HG03575 (cell line): Measurements from ENCODE around the gene CILP.

Source experiments
- ATAC-seq: cut with Tn5 transposase; IDR thresholded peaks from one replicate; pipeline ENCODE4 v1.9.1; 2021; ENCODE audit not compliant: unreplicated experiment, insufficient number of reproducible peaks, low FRiP score; ENCODE audit errors: extremely low read depth

Gene CILP

DNA sequence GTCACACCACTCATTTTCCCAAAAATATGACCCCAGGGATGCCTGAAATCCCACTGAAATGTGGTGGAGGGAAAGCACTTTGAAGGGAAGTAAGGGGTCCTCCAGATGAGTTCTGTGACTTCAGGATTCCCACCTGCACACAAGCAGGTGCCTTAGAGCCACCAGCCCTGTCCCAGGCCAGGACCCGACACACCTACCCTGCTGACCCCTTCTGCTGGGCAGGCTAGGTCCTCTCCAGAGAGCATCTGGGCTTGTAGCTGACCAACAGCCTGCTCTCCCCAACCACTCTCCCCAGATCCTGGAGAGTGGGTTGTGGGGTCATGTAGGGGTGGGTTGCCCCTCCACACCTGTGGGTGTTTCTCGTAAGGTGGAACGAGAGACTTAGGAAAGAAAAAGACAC lies 14.9 kb upstream of the CILP start:
- no peak for ATAC-seq

DNA sequence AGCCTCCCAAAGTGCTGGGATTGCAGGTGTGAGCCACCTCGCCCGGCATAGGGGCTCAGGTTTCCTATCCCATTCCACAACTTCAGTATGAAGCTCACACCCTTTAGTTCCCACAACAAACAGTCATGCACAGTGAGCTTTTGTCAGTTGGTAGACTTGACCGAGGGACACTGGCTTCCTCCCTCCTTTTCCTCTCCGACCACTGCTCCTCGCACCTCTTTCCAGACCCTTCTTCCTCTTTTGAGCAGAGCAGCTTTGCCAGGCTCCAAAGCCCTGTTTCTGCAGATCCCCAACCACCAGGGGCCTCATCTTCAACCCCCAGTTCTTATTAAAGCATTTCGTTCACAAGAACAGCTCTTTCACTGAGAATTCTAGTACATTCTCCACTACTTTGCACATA lies 12.7 kb upstream of the CILP start:
- ATAC-seq, result no peak

DNA sequence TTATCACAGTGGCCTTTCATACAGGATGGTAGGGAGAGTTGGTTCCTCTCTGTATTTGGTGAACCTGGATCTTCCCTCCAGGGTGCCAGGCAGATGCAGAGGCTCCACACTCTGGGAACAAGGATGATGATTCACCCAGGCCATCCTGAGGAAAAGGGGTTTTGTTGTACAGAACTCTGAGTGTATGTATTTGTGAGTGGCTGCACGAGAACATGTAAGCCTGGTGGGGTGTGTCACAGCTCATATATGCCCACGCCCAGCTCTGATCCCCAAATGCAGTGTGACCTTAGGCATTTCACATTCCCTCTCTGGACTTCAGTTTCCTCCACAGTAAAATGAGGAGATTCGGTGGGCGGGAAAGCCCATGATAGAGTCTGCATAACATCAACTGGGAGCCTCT lies 11.6 kb upstream of the CILP start:
- ATAC-seq, result no peak

DNA sequence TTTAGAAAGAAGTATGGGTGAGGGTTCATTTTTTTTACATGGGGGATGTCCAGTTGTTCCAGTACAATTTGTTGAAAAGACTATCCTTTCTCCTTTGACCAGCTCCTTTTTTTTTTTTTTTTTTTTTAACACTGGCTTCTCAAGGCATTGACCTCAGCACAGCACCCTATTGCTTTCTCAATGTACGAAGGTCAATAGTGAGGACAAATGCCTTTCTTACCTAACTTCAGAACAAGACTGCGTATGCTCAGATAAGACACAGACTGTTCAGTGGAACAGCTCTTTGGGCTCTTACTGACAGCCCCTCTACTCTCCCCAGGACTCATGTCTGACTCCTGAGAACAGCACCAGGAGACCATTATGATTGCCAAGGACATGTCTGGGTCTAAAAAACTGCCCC lies 10.4 kb upstream of the CILP start:
- ATAC-seq, result no peak

DNA sequence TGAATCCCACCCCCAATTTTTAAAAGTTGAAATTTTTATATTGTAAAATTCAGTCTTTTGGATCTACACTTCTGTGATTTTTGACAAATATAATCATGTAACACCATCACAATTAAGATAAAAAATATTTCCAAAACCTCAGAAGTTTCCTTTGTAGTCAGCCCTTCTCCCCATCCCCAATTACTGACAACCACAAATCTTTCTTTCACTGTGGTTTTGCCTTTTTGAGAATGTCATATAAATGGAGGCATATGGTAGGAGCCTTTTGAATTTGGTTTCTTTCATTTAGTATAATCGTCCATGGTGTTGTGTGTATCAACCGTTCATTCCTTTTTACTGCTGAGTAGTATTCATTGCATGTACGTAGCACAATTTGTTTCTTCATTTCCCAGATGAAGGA lies 7.9 kb upstream of the CILP start:
- ATAC-seq, result no peak

DNA sequence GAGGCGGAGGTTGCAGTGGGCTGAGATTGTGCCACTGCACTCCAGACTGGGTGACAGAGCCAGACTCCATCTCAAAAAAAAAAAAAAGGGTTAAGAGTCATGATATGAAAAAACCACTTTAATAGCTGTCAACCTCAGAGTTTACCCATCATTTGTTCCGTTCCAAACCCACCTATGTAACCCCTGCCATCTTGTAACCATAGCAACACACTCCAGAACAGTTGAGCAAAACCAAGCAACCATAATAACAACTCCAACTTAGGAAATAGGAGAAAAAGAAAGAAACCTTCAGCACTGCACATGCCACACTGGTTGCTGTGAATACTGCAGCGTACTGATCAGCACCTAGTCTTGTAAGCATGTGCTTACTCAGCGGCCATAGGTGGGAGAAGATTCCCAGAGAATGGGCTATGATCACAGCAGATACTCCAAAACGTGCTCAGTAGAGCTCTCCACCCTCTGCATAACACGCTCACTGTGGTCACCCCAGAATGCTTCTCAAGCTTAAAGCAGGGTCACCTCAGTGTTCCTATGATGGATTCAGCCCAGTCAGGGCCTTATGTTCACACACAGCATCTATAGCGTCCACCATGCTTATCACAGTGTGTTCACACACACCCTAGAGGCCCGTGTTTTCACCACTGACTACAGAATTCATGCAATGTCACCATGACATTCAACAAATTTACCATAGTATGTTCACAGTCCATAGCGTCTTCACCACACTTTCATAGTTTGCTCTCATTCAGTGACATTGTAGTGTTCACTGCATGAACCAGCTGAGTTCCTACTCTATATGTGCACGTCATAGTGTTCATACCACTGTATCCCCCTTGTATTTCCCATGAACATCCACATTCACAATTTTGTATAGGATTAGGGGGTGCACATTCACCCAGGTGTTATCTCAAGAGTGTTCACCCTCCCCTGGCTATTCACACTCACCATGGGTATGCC lies 6.5 kb upstream of the CILP start:
- no peak for ATAC-seq

DNA sequence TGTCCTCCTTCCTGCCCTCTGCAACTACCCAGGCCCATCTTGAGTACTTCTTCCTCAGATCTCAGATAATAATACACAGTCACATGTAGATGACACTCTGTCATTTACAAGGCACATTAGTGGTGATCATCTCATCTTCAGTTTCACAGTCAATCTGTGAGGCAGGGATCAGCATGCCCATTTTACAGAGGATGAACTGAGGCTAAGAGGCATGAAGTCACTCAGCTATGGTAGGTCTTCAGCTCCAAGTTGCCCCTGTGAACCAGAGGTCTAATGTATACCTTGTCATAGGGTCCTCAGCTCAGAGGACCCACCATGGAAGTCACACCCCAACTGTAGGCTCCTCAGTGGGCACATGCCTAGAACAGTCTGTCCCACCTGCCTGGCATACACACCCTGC lies 4.2 kb upstream of the CILP start:
- ATAC-seq, result no peak

DNA sequence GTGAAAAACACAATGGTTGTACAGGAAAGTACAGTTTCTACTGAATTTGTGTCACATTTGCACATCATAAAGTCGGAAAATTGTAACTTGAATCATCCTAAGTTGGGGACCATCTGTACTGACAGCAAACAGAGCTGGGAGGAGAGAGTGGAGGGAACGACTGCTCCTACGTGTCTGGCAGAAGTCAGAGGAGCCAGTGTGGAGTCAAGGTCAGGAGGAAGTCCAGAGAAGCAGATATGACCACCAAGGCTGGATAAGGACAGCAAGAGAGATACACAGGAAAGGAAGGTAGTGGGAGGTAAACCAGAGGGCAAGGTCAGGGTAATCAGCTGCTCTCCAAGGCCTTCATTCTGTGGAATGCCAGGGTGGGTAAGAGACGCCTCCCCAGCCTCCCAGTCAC lies 2.7 kb upstream of the CILP start:
- ATAC-seq, result no peak

DNA sequence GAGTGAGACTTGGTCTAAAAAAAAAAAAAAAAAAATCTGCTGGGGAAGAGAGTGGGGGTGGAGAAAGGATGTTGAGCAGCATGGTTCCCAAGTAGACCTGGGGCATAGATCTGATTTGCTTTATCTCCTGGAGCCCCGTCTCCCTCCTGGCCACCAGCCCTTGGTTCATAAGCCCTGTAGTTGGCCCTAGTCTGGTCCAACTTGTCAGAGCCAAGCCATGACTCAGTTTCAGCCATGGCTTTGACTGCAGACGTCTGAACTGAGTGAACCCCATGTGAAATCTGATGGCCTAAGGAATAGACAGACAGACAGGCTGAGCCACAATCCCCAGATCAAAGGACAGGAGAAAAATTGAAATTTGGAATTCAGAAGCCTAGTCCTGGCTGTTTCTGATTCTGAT lies 2.0 kb upstream of the CILP start:
- no peak for ATAC-seq

DNA sequence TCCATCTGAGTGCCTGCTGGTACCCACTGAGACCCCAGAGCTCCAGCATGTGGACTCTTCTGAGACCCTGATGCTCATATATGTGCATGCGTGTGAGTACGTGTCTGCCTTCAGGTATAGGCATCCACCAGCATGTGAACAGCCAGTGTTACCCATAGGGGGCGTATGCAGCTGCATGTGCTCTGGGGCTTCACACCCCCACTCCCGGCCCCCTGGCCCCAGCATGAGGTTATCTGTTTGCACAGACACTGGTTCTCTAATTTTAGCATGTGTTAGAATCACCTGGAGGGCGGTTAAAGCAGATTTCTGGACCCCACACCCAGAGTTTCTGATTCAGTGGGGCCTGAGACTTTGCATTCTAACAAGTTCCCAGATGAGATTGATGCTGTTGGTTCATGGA lies 824 bp upstream of the CILP start:
- no peak for ATAC-seq

DNA sequence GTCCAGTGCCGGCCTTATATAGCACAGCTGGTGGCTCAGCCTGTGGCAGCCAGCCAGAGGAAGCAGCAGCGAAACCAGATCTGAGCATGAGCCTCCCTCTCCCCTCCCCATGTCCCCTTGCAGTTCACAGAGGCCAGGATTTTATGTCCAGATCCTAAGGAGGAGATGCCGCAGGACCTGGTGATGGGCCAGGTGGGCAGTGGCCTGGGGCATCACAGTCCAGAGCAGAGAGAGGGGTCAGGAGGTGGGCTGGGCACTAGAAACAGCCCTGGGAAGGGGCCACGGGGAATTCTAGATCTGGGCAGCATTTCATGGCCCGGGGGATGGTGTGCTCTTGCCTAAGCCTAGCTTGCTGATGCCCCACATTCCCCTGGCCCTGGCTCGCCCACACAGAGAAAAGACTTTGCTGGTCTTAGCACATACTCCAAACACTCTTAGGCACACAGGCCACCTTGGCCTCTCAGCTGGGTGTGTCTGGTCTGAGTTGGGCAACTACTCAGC lies 259 bp upstream of the CILP start:
- no peak for ATAC-seq

DNA sequence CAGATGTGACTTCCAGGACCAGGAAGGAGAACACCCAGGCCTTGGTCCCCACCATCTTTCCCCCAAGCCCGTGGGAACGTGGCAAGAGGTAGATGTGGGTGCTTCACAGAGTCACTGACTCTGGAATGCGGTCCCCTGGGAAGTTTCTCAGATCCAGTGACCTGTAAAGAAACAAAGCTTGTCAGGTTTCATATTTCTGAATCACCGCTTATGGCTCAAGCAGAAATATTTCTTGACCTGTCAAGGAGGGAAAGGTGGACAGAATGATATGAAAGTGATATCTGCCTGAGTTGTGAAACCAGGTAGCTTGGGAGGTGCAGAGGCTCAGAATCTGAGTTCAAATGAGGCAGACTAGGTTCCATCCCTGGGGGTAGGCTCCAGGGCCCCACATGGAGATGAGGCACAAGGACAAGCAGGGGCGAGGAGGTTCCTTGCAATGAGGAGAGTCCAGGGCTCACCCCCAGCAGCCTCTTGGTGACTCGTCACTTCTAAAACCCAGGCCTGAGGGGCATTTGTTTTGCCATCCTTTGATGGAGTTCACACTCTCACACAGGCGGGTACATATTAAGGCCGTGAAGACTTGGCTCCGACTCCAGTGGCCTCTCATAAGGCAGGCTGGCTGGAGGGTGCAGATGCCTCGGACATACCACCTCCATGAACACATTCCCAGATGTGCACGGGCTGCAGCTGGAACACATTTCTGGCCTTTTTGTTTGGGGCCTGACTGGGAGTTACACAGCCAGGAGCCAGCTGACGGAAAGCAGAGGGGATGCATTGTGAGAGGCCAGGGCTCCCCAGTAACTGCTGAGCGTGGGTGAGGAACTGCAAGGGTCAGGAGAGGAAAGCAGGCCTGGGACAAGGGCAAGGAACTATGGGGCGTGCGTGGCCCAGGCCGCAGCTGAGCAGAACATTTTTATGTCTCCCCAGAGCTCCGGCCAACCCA lies 1.3 kb downstream of the CILP start:
- ATAC-seq, result no peak

DNA sequence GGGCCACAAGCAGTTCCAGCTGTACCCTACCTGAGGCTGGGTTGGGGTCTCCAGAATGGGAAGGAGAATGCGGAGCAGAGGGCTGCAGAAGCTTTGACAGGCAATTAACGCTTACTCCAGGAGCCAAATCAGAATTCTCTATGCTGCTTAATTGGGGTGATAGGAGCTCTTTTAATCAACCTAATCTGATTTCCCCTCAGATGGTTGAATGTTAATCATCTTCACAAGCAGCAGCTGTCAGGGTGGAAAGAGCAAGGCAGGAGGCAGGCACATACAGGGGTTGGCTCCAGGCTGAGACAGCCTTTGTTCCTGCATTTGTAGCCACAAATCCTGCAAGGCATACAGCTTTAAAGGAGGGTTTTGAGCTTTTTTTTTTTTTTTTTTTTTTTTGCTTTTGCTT lies 2.6 kb downstream of the CILP start:
- ATAC-seq, result no peak

DNA sequence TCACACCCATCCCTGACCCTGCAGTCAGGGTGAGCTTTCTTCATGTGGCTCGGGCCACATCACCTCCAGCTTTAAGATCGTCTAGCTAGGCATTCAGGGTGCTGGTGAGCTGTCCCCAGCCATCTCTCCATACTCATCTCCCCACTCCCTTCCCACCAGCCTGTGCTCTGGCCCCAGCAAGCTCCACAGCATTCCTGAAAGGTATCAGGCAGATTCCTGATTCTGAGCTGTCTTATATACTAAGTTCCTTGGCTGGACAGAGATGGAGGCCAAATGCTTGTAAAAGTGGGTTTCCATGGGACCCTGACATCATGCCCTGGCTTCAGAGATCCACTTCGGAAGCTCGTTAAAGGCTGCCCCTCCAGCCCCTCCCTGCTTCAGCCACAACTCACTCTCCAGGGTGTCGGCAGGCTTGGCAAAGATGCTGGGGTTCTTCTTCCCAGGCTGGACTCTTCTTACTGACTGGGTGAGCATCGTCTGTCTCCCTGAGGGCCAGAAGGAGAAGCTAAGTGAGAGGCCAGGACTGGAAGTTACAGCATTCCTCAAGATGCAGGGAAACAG lies 3.9 kb downstream of the CILP start:
- no peak for ATAC-seq

DNA sequence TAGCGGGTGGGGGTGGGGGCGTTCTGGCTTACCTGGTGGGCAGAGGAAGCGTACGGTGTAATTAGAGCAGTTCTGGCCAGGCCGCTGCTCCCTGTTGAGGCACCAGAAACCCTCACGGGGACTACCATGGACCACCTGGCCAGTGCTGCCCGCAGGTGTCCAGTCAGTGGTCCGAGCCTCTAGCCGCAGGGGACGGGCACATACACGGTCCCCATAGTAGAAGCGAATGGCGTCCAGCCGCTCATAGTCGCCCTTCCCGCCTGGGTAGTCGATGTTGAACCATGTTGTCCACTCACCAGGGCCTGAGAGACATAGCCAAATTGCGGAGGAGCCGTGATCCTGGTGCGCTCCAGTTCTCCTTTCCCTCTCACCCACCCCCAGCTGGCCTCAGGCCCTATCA lies 4.5 kb downstream of the CILP start:
- ATAC-seq, result no peak

DNA sequence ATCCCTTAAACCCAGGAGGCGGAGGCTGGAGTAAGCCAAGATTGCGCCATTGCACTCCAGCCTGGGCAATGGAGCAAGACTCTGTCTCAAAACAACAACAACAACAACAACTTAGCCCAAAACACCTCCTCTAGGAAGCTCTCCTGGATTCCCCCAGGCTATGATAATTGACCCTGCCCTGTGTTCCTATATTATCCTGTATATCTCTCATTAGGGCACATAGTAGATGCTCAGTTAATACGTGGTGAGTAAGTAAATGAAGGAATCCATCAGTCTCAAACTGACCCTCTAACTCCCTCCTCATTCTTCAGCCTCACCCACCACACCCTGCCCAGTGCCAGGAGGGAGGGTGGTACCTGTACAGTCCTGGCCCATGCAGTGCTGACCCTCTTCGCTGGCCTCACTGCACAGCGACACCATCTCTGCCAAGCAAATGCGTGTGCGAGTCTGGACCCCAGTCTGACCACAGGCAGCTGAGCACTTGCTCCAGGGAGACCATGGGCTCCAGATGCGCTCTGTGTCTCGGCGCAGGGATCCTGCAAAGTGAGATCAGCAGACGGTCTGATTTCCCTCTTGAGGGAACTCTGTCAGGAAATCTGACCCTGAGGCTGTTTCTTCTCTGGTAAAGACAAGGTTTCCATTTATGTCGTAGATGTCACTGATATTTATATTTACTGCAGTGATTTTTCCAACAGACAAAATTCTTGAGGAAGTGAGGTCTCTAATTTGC lies 6.2 kb downstream of the CILP start:
- no peak for ATAC-seq

DNA sequence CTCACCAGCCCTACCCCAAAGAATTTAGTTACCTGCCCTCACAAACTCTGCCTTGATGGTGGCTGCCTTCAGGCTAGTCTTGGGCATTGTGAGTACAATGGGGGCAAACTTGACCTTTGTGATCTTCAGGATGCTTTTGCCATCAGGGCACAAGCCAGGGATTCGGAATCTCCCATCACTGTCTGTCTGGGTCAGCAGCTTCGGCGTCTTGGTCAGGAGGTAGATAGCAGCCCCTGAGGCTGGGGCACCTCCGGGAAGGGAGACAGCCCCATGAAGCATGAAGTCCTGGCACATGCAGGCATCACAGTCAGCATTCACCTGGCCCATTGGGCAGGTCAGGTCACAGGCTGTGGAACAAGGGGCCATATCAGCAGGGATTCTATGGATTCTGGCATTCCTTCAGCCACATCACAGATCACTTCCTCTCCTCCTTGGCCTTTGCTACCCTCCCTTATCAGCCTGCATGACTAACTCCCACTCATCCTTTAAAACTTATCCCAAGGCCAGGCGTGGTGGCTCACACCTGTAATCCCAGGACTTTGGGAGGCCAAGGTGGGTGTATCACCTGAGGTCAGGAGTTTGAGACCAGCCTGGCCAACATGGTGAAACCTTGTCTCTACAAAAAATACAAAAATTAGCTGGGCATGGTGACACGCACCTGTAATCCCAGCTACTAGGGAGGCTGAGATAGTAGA lies 6.9 kb downstream of the CILP start:
- ATAC-seq, result no peak

DNA sequence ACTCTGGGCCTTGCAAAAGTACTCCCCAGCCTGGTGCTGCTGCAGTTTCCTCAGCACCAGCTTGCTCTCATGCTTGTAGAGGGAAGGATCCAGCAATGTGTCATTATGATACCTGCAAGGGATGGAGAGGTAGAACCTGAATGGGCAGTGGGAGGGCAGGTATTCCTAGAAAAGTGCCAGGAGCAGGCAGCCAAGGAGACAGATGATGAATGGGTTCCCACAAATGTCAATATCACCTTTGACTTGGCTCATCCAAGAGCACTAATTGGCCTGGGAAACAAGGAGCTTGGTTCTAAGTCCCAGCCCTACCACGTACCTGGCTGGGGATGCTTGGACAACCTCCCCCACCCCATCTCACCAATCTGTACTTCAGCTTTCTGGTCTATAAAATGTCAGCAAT lies 9.4 kb downstream of the CILP start:
- ATAC-seq, result no peak
